ENCODE measurements around the gene FAM222B.
"Not testable (repeated sequence)": the region's sequence is repeated elsewhere in the genome, so short reads cannot be mapped to it uniquely, and the experiment has no call there.

Gene FAM222B

GRCh38 chr17:28741358-28742349 lies 100.9 kb downstream of the FAM222B start:
- ATAC-seq (no peak), DNase-seq (ENCODE audit: low spot score in 2 of 2) (no peak)
- Mint-ChIP-seq H3K9me3 (no peaks in the 10 kb centered on the region), H3K27ac (peak overlapping the region; percentile 37), H3K4me3 (peak overlapping the region; percentile 84), H3K4me1 (peaks cover 31% of the 10 kb centered on the region), H3K36me3 (peaks cover 25% of the 10 kb centered on the region)

- ATAC-seq: no peak
- Mint-ChIP-seq H3K36me3 (peaks cover 15% of the 10 kb centered on the region), H3K27ac (no peak overlapping the region), H3K4me3 (no peak overlapping the region), H3K9me3 (no peaks in the 10 kb centered on the region), H3K4me1 (peaks cover 21% of the 10 kb centered on the region)
- DNase-seq (ENCODE audit: low spot score in 2 of 2): no peak
Measured at GRCh38 chr17:28740406-28741357, 101.9 kb downstream of the FAM222B start.

- peak; percentile 31 for ATAC-seq
- Mint-ChIP-seq H3K36me3 (no peaks in the 10 kb centered on the region), H3K4me3 (peak overlapping the region; percentile 43), H3K4me1 (peaks cover 19% of the 10 kb centered on the region), H3K27ac (peak overlapping the region; percentile 87), H3K9me3 (no peaks in the 10 kb centered on the region)
- no peak for DNase-seq (ENCODE audit: low spot score in 2 of 2)
Measured at GRCh38 chr17:28738680-28739384, 103.8 kb downstream of the FAM222B start.

- DNase-seq (ENCODE audit: low spot score in 2 of 2) (no peak), ATAC-seq (peak; percentile 59)
- peak overlapping the region; percentile 43 for H3K4me3 Mint-ChIP-seq
- peaks cover 16% of the 10 kb centered on the region for H3K4me1 Mint-ChIP-seq
- no peaks in the 10 kb centered on the region for H3K36me3 Mint-ChIP-seq
- H3K9me3 Mint-ChIP-seq: no peaks in the 10 kb centered on the region
- H3K27ac Mint-ChIP-seq: peak overlapping the region; percentile 87
Measured at GRCh38 chr17:28737770-28738679, 104.6 kb downstream of the FAM222B start.

- H3K27ac Mint-ChIP-seq: no peak overlapping the region
- no peak overlapping the region for H3K4me3 Mint-ChIP-seq
- no peak for ATAC-seq
- H3K36me3 Mint-ChIP-seq: no peaks in the 10 kb centered on the region
- DNase-seq (ENCODE audit: low spot score in 2 of 2): no peak
- H3K4me1 Mint-ChIP-seq: peaks cover 14% of the 10 kb centered on the region
- no peaks in the 10 kb centered on the region for H3K9me3 Mint-ChIP-seq
Measured at GRCh38 chr17:28737316-28737715, 105.3 kb downstream of the FAM222B start.

DNA sequence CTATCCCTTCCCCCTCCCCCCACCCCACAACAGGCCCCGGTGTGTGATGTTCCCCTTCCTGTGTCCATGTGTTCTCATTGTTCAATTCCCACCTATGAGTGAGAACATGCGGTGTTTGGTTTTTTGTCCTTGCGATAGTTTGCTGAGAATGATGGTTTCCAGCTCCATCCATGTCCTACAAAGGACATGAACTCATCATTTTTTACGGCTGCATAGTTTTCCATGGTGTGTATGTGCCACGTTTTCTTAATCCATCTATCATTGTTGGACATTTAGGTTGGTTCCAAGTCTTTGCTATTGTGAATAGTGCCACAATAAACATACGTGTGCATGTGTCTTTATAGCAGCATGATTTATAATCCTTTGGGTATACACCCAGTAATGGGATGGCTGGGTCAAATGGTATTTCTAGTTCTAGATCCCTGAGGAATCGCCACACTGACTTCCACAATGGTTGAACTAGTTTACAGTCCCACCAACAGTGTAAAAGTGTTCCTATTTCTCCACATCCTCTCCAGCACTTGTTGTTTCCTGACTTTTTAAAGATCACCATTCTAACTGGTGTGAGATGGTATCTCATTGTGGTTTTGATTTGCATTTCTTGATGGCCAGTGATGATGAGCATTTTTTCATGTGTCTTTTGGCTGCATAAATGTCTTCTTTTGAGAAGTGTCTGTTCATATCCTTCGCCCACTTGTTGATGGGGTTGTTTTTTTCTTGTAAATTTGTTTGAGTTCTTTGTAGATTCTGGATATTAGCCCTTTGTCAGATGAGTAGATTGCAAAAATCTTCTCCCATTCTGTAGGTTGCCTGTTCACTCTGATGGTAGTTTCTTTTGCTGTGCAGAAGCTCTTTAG lies 106.4 kb downstream of the FAM222B start:
- not testable (repeated sequence) for ATAC-seq; DNase-seq (ENCODE audit: low spot score in 2 of 2); H3K27ac Mint-ChIP-seq; H3K4me3 Mint-ChIP-seq; H3K9me3 Mint-ChIP-seq; H3K36me3 Mint-ChIP-seq
- peaks cover 14% of the 10 kb centered on the region for H3K4me1 Mint-ChIP-seq

DNA sequence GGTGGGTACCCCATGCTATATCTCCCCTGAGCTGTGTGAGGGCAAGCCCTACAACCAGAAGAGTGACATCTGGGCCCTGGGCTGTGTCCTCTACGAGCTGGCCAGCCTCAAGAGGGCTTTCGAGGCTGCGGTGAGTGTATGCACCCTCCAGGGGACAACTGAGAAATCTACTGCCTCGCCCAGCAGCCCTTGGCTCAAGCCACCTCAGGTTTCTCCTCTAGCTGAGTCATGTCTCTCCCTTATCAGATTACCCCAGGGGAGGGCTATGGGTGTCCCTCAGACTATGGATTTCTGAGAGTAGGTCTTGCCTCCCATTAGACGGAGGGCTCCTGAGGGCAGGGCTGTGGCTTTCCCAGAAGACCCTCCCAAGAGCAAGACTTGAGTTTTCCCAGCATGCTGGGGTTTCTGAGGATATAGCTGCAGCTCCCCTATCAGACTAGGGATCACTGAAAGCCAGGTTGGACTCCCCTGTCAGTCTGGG lies 107.3 kb downstream of the FAM222B start:
- H3K9me3 Mint-ChIP-seq: no peaks in the 10 kb centered on the region
- peaks cover 14% of the 10 kb centered on the region for H3K4me1 Mint-ChIP-seq
- no peak overlapping the region for H3K4me3 Mint-ChIP-seq
- no peaks in the 10 kb centered on the region for H3K36me3 Mint-ChIP-seq
- DNase-seq (ENCODE audit: low spot score in 2 of 2): no peak
- no peak overlapping the region for H3K27ac Mint-ChIP-seq
- ATAC-seq: no peak

DNA sequence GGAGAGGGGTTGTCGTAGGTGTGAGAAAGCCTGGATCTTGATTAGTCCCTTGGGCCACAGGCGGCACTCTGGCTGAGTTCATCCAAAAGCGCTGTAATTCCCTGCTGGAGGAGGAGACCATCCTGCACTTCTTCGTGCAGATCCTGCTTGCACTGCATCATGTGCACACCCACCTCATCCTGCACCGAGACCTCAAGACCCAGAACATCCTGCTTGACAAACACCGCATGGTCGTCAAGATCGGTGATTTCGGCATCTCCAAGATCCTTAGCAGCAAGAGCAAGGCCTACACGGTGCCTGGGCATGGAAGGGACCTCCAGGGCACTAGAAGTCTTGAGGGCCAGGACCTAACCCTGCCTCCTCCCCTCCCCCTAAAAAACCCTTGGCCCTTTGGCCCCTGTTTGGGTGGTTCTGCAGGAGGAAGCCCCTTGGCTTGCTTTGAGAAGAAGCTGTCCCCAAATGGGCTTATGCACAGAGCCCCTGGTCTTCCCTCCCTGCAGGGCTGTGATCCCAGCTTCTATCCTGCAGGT lies 107.8 kb downstream of the FAM222B start:
- Mint-ChIP-seq H3K36me3 (no peaks in the 10 kb centered on the region), H3K9me3 (no peaks in the 10 kb centered on the region), H3K4me3 (no peak overlapping the region), H3K27ac (no peak overlapping the region), H3K4me1 (peaks cover 17% of the 10 kb centered on the region)
- ATAC-seq (no peak), DNase-seq (ENCODE audit: low spot score in 2 of 2) (no peak)

GRCh38 chr17:28733346-28733745 lies 109.2 kb downstream of the FAM222B start:
- ATAC-seq (no peak), DNase-seq (ENCODE audit: low spot score in 2 of 2) (no peak)
- H3K9me3 Mint-ChIP-seq: no peaks in the 10 kb centered on the region
- no peak overlapping the region for H3K27ac Mint-ChIP-seq
- no peak overlapping the region for H3K4me3 Mint-ChIP-seq
- peaks cover 16% of the 10 kb centered on the region for H3K4me1 Mint-ChIP-seq
- peaks cover 8% of the 10 kb centered on the region for H3K36me3 Mint-ChIP-seq

GRCh38 chr17:28729950-28730330 lies 112.7 kb downstream of the FAM222B start:
- peaks cover 40% of the 10 kb centered on the region for H3K4me1 Mint-ChIP-seq

GRCh38 chr17:28728364-28729200 lies 114.0 kb downstream of the FAM222B start, which contains the start of gene NEK8:
Gene NEK8 (plus strand): TSS chr17:28728788. CDS start chr17:28728814, 26 bp downstream.
- ATAC-seq (peak; percentile 59), DNase-seq (ENCODE audit: low spot score in 2 of 2) (peak; percentile 99 to 100)
- no peaks in the 10 kb centered on the region for H3K9me3 Mint-ChIP-seq
- H3K27ac Mint-ChIP-seq: peak within 1 kb of the TSS; percentile 100
- H3K4me3 Mint-ChIP-seq: peak within 1 kb of the TSS; percentile 99
- H3K4me1 Mint-ChIP-seq: peaks cover 53% of the 10 kb centered on the region
- H3K36me3 Mint-ChIP-seq: peaks cover 55% of the 10 kb centered on the region

More at GRCh38 chr17:28729950-28730330, 112.7 kb downstream of the FAM222B start:
- Mint-ChIP-seq H3K36me3 (peaks cover 42% of the 10 kb centered on the region), H3K9me3 (no peaks in the 10 kb centered on the region), H3K27ac (peak overlapping the region; percentile 100), H3K4me3 (peak overlapping the region; percentile 99)
- ATAC-seq (no peak), DNase-seq (ENCODE audit: low spot score in 2 of 2) (no peak)

Measured in stimulated activated effector memory CD8-positive, alpha-beta T cell treated with anti-CD3 and anti-CD28 coated beads, Interleukin-12 subunit alpha, Interleukin-12 subunit beta, amount 100 ng/mL, for 72 hours (primary cell).